ENCODE results near the gene WAS.
"Not testable (repeated sequence)": the region's sequence is repeated elsewhere in the genome, so short reads cannot be mapped to it uniquely, and the experiment has no call there.

The WAS gene

GRCh38 chrX:48683411-48683982 lies at the start of gene WAS:
WAS (plus strand) TSS chrX:48683799; CDS start chrX:48683854, 55 bp downstream.
- DNase-seq (ENCODE audit: low read depth), result peak; percentile 59
- TF ChIP-seq CTCF (IDR thresholded peaks at IDR 0.05; ENCODE audit: low read depth, low read length, missing control alignments), result no peak
- peak within 1 kb of the TSS; percentile 88 for H3K4me3 ChIP-seq (ENCODE audit: low read depth, low read length)

GRCh38 chrX:48636301-48636700 lies 47.3 kb upstream of the WAS start:
- TF ChIP-seq CTCF (IDR thresholded peaks at IDR 0.05; ENCODE audit: low read depth, low read length, missing control alignments), result no peak
- DNase-seq (ENCODE audit: low read depth), result no peak
- H3K4me3 ChIP-seq (ENCODE audit: low read depth, low read length), result no peak overlapping the region

- TF ChIP-seq CTCF (IDR thresholded peaks at IDR 0.05; ENCODE audit: low read depth, low read length, missing control alignments), result no peak
Observed at GRCh38 chrX:48636776-48637175, 46.8 kb upstream of the WAS start.

GRCh38 chrX:48645669-48646068 lies 37.9 kb upstream of the WAS start:
- H3K4me3 ChIP-seq (ENCODE audit: low read depth, low read length), result no peak overlapping the region
- TF ChIP-seq CTCF (IDR thresholded peaks at IDR 0.05; ENCODE audit: low read depth, low read length, missing control alignments), result no peak
- DNase-seq (ENCODE audit: low read depth), result no peak

More at GRCh38 chrX:48636776-48637175, 46.8 kb upstream of the WAS start:
- no peak overlapping the region for H3K4me3 ChIP-seq (ENCODE audit: low read depth, low read length)
- DNase-seq (ENCODE audit: low read depth), result no peak

- peak; percentile 3 for DNase-seq (ENCODE audit: low read depth)
- H3K4me3 ChIP-seq (ENCODE audit: low read depth, low read length), result no peak overlapping the region
- TF ChIP-seq CTCF (IDR thresholded peaks at IDR 0.05; ENCODE audit: low read depth, low read length, missing control alignments), result peak; percentile 27
Observed at GRCh38 chrX:48648336-48648751, 35.3 kb upstream of the WAS start.

- DNase-seq (ENCODE audit: low read depth), result no peak
- H3K4me3 ChIP-seq (ENCODE audit: low read depth, low read length), result no peak overlapping the region
- no peak for TF ChIP-seq CTCF (IDR thresholded peaks at IDR 0.05; ENCODE audit: low read depth, low read length, missing control alignments)
Observed at GRCh38 chrX:48649102-48649501, 34.5 kb upstream of the WAS start.

- H3K4me3 ChIP-seq (ENCODE audit: low read depth, low read length); DNase-seq (ENCODE audit: low read depth): not testable (repeated sequence)
Observed at GRCh38 chrX:48652055-48652579, 31.5 kb upstream of the WAS start.

- not testable (repeated sequence) for H3K4me3 ChIP-seq (ENCODE audit: low read depth, low read length); DNase-seq (ENCODE audit: low read depth)
Observed at GRCh38 chrX:48654746-48655145, 28.9 kb upstream of the WAS start.

GRCh38 chrX:48659686-48660085 lies 23.9 kb upstream of the WAS start:
- not testable (repeated sequence) for DNase-seq (ENCODE audit: low read depth); H3K4me3 ChIP-seq (ENCODE audit: low read depth, low read length)

All from GM12864 (cell line).